ENCODE results near the gene RNF144A.
"Not testable (repeated sequence)": the region's sequence is repeated elsewhere in the genome, so short reads cannot be mapped to it uniquely, and the experiment has no call there.

RNF144A gene

GRCh38 chr2:6930923-6931647 lies 13.9 kb downstream of the RNF144A start:
- DNase-seq: no peak

- DNase-seq: no peak
These were observed 14.5 kb downstream of the RNF144A start for GRCh38 chr2:6931753-6932152.

GRCh38 chr2:6932206-6932605 lies 15.0 kb downstream of the RNF144A start:
- DNase-seq: no peak

GRCh38 chr2:6932828-6933227 lies 15.6 kb downstream of the RNF144A start:
- no peak for DNase-seq

- DNase-seq: no peak
These were observed 16.7 kb downstream of the RNF144A start for GRCh38 chr2:6933911-6934310.

GRCh38 chr2:6934345-6934744 lies 17.1 kb downstream of the RNF144A start:
- no peak for DNase-seq

- DNase-seq: no peak
These were observed 17.8 kb downstream of the RNF144A start for GRCh38 chr2:6934758-6935651.

- not testable (repeated sequence) for DNase-seq
These were observed 18.4 kb downstream of the RNF144A start for GRCh38 chr2:6935652-6936020.

- no peak for DNase-seq
These were observed 19.9 kb downstream of the RNF144A start for GRCh38 chr2:6937157-6937556.

- DNase-seq: no peak
These were observed 20.4 kb downstream of the RNF144A start for GRCh38 chr2:6937582-6937981.

- DNase-seq: no peak
These were observed 21.9 kb downstream of the RNF144A start for GRCh38 chr2:6939071-6939470.

GRCh38 chr2:6940820-6941219 lies 23.6 kb downstream of the RNF144A start:
- no peak for DNase-seq

GRCh38 chr2:6941299-6942046 lies 24.3 kb downstream of the RNF144A start:
- no peak for DNase-seq

- DNase-seq: no peak
These were observed 25.6 kb downstream of the RNF144A start for GRCh38 chr2:6942848-6943247.

GRCh38 chr2:6943523-6943922 lies 26.3 kb downstream of the RNF144A start:
- no peak for DNase-seq

GRCh38 chr2:6943971-6944370 lies 26.8 kb downstream of the RNF144A start:
- no peak for DNase-seq

- no peak for DNase-seq
These were observed 27.3 kb downstream of the RNF144A start for GRCh38 chr2:6944555-6944954.

GRCh38 chr2:6945087-6945813 lies 28.0 kb downstream of the RNF144A start:
- no peak for DNase-seq

GRCh38 chr2:6945821-6946220 lies 28.6 kb downstream of the RNF144A start:
- no peak for DNase-seq

GRCh38 chr2:6946722-6947121 lies 29.5 kb downstream of the RNF144A start:
- no peak for DNase-seq

GRCh38 chr2:6947929-6948676 lies 30.9 kb downstream of the RNF144A start:
- no peak for DNase-seq

Measured in activated CD8-positive, alpha-beta memory T cell treated with anti-CD3 and anti-CD28 coated beads, Interleukin-2, amount 50 U/mL, for 4 hours (primary cell).